IMR-90 (cell line): ENCODE data around the gene ADH1C. TPM values are rescaled to one million over a fixed set of nuclear protein-coding genes. Genes with fewer than 3 reads are reported as not detected.

Experiments
- ATAC-seq: fragments of 200-7000 bp; cut with Tn5 transposase; 2 replicates; pipeline ENCODE4 v1.9.1; 2020; ENCODE audit warnings: low read depth, mild to moderate bottlenecking, moderate library complexity
- BruUV-seq: library from RNA; stranded (reverse); fragments of 400-500 nt; replicated peaks from 2 replicates; lab custom pipeline; 2021; lab: Mats Ljungman, UMichigan
- CTCF ChIA-PET: fragments of 300-600 bp; formaldehyde crosslinking; extraction: SDS; loops from one replicate; lab custom pipeline; 2021; ENCODE audit warnings: antibody characterized with exemption; lab: Yijun Ruan, JAX
- POLR2A ChIA-PET: fragments of 300-600 bp; sonication (Branson Sonifier 250); formaldehyde crosslinking; loops from one replicate; lab custom pipeline; 2022; ENCODE audit warnings: antibody characterized with exemption; ENCODE audit not compliant: unreplicated experiment; lab: Charles Lee
- DNase-seq: peaks from one replicate; pipeline ENCODE4 v3.0.0; 2013
- H2AFZ ChIP-seq: replicated peaks from 2 replicates; pipeline ENCODE3; 2013; ENCODE audit warnings: low read length, mild to moderate bottlenecking; ENCODE audit not compliant: poor library complexity
- H2AK5ac ChIP-seq: 2 replicates; pipeline ENCODE4 v1.6.1; 2013; ENCODE audit warnings: low read depth, low read length, inconsistent platforms
- H2AK9ac ChIP-seq: replicated peaks from 2 replicates; pipeline ENCODE3; 2013; ENCODE audit warnings: mild to moderate bottlenecking, low read depth, low read length, moderate library complexity; ENCODE audit not compliant: poor library complexity
- H2BK120ac ChIP-seq: 2 replicates; pipeline ENCODE4 v1.6.1; 2013; ENCODE audit warnings: low read depth, low read length, inconsistent platforms
- H2BK15ac ChIP-seq: 3 replicates; pipeline ENCODE4 v1.6.1; 2013; ENCODE audit warnings: low read depth, low read length, inconsistent platforms
- H2BK20ac ChIP-seq: 2 replicates; pipeline ENCODE4 v1.6.1; 2013; ENCODE audit warnings: low read depth, mild to moderate bottlenecking, inconsistent platforms, low read length, moderate library complexity
- H2BK5ac ChIP-seq: 2 replicates; pipeline ENCODE4 v1.6.1; 2013; ENCODE audit warnings: mild to moderate bottlenecking, low read depth, low read length, inconsistent platforms; ENCODE audit not compliant: poor library complexity, severe bottlenecking
- H3K14ac ChIP-seq: replicated peaks from 2 replicates; pipeline ENCODE4 v1.6.1; 2013; ENCODE audit warnings: low read depth, low read length, inconsistent platforms
- H3K18ac ChIP-seq: 2 replicates; pipeline ENCODE4 v1.6.1; 2013; ENCODE audit warnings: low read depth, low read length, control low read depth
- H3K23ac ChIP-seq: 2 replicates; pipeline ENCODE4 v1.6.1; 2013; ENCODE audit warnings: low read depth, low read length, inconsistent platforms
- H3K27ac ChIP-seq: 2 replicates; pipeline ENCODE4 v1.5.1; 2013; ENCODE audit warnings: mild to moderate bottlenecking, control low read depth, low read length; ENCODE audit not compliant: insufficient read depth
- H3K27me3 ChIP-seq: 2 replicates; pipeline ENCODE4 v1.6.1; 2013; ENCODE audit warnings: low read length; ENCODE audit not compliant: control insufficient read depth, insufficient read depth
- H3K36me3 ChIP-seq: 2 replicates; pipeline ENCODE4 v1.6.1; 2013; ENCODE audit warnings: low read length, mixed read lengths; ENCODE audit not compliant: control insufficient read depth, insufficient read depth
- H3K4ac ChIP-seq: 2 replicates; pipeline ENCODE4 v1.6.1; 2013; ENCODE audit warnings: low read depth, low read length, inconsistent platforms
- H3K4me1 ChIP-seq: 2 replicates; pipeline ENCODE4 v1.6.1; 2013; ENCODE audit warnings: low read length, mixed read lengths; ENCODE audit not compliant: control insufficient read depth, insufficient read depth
- H3K4me2 ChIP-seq: 2 replicates; pipeline ENCODE4 v1.6.1; 2013; ENCODE audit warnings: low read depth, mild to moderate bottlenecking, control low read depth, low read length, moderate library complexity
- H3K4me3 ChIP-seq: 2 replicates; pipeline ENCODE4 v1.5.1; 2013; ENCODE audit warnings: low read depth, mild to moderate bottlenecking, control low read depth, low read length, moderate library complexity; ENCODE audit not compliant: insufficient read depth
- H3K56ac ChIP-seq: 2 replicates; pipeline ENCODE4 v1.6.1; 2013; ENCODE audit warnings: low read length, inconsistent platforms; ENCODE audit not compliant: insufficient read depth; ENCODE audit errors: extremely low read depth
- H3K79me1 ChIP-seq, 2 experiments: 2 replicates each; pipeline ENCODE4 v1.6.1; 2013; ENCODE audit warnings: low read length in 2 of 2, inconsistent platforms in 1 of 2, low read depth in 1 of 2
- H3K9ac ChIP-seq: 2 replicates; pipeline ENCODE4 v1.6.1; 2013; ENCODE audit warnings: low read depth, low read length, control low read depth
- H3K9me1 ChIP-seq: 2 replicates; pipeline ENCODE4 v1.6.1; 2013; ENCODE audit warnings: low read length, inconsistent platforms; ENCODE audit not compliant: insufficient read depth
- H3K9me3 ChIP-seq: 2 replicates; pipeline ENCODE4 v1.6.1; 2013; ENCODE audit warnings: low read length; ENCODE audit not compliant: control insufficient read depth, insufficient read depth
- H4K20me1 ChIP-seq: 2 replicates; pipeline ENCODE4 v1.6.1; 2013; ENCODE audit warnings: low read length, inconsistent platforms; ENCODE audit not compliant: insufficient read depth
- H4K5ac ChIP-seq: 2 replicates; pipeline ENCODE4 v1.6.1; 2013; ENCODE audit warnings: mild to moderate bottlenecking, low read depth, low read length, control low read depth
- H4K8ac ChIP-seq, 2 experiments: 2 replicates each; pipeline ENCODE4 v1.6.1; 2013; ENCODE audit warnings: low read depth in 2 of 2, low read length in 2 of 2, control low read depth in 1 of 2, inconsistent platforms in 1 of 2
- H4K91ac ChIP-seq: 2 replicates; pipeline ENCODE4 v1.6.1; 2013; ENCODE audit warnings: low read depth, low read length, inconsistent platforms; ENCODE audit not compliant: insufficient read depth
- BHLHE40 ChIP-seq: fragments of 150-350 bp; IDR thresholded peaks from 2 replicates; pipeline ENCODE4 v1.6.1; 2016; ENCODE audit warnings: mild to moderate bottlenecking, low read depth, low read length
- CEBPB ChIP-seq: IDR thresholded peaks from 2 replicates; pipeline ENCODE4 v1.6.1; 2012; ENCODE audit warnings: low read depth, low read length, improper control_type of control experiment
- CHD1 ChIP-seq: IDR thresholded peaks from 2 replicates; pipeline ENCODE4 v1.6.1; 2012; ENCODE audit warnings: low read depth, low read length, improper control_type of control experiment
- FOS ChIP-seq: fragments of 150-350 bp; IDR thresholded peaks from 2 replicates; pipeline ENCODE4 v1.6.1; 2016; ENCODE audit warnings: low read depth, low read length
- MAZ ChIP-seq: IDR thresholded peaks from 2 replicates; pipeline ENCODE4 v1.6.1; 2012; ENCODE audit warnings: low read depth, mild to moderate bottlenecking, low read length, improper control_type of control experiment, moderate library complexity, borderline replicate concordance
- MXI1 ChIP-seq: IDR thresholded peaks from 2 replicates; pipeline ENCODE4 v1.6.1; 2012; ENCODE audit warnings: low read depth, mild to moderate bottlenecking, low read length, moderate library complexity, borderline replicate concordance
- NFE2L2 ChIP-seq: fragments of 150-350 bp; IDR thresholded peaks from 2 replicates; pipeline ENCODE4 v1.6.1; 2016; ENCODE audit warnings: low read depth, mild to moderate bottlenecking, low read length
- POLR2A ChIP-seq: IDR thresholded peaks from 2 replicates; pipeline ENCODE4 v1.6.1; 2012; ENCODE audit warnings: mild to moderate bottlenecking, low read depth, low read length
- RAD21 ChIP-seq: IDR thresholded peaks from 2 replicates; pipeline ENCODE4 v1.6.1; 2012; ENCODE audit warnings: low read length, improper control_type of control experiment
- RCOR1 ChIP-seq: IDR thresholded peaks from 2 replicates; pipeline ENCODE4 v1.6.1; 2012; ENCODE audit warnings: mild to moderate bottlenecking, low read length, improper control_type of control experiment; ENCODE audit not compliant: insufficient replicate concordance
- RFX5 ChIP-seq: IDR thresholded peaks from 2 replicates; pipeline ENCODE4 v1.8.0; 2012; ENCODE audit warnings: low read depth, mild to moderate bottlenecking, low read length, moderate library complexity
- SMC3 ChIP-seq: fragments of 150-350 bp; IDR thresholded peaks from 2 replicates; pipeline ENCODE4 v1.6.1; 2016; ENCODE audit warnings: low read depth, mild to moderate bottlenecking, antibody characterized with exemption, low read length, moderate library complexity
- WGBS, 2 experiments: methylation state at CpG; one replicate each; pipeline versions ENCODE4 v1.1.5 to v1.1.7; 2013; ENCODE audit warnings: missing lambda C conversion rate in 2 of 2; ENCODE audit not compliant: insufficient read length in 1 of 2; ENCODE audit errors: extremely low coverage in 2 of 2; 5-methylcytosine and 5-hydroxymethylcytosine counted together
- dilution Hi-C: fragments of 300-500 bp; cut with HindIII; formaldehyde crosslinking; loops from one replicate; pipeline ENCODE4 v1.14.3; 2018; ENCODE audit warnings: low sequenced_read_pairs; ENCODE audit not compliant: unreplicated experiment
- in situ Hi-C: fragments of 300-500 bp; cut with MboI; formaldehyde crosslinking; loops from 3 replicates; pipeline ENCODE4 v1.14.3; 2019; ENCODE audit warnings: low sequenced_read_pairs, inconsistent platforms, mixed read lengths
- intact Hi-C: fragments of 100-400 bp; cut with micrococcal nuclease; formaldehyde crosslinking; loops from 2 replicates; pipeline ENCODE4 v1.10.0; 2022
- polyA plus RNA-seq, 3 experiments: library from polyadenylated mRNA; depleted of rRNA; stranded (reverse); fragments of >200 nt; gene quantifications; 2 replicates each; pipeline ENCODE4 v1.2.3, GENCODE V29; 2012; ENCODE audit warnings: low replicate concordance in 1 of 3
- total RNA-seq: library from RNA; depleted of rRNA; stranded (reverse); fragments of >200 nt; gene quantifications from 2 replicates; pipeline ENCODE4 v1.2.3, GENCODE V29; 2012
- TF ChIP-seq, protein P1 (sequence below): conservative IDR thresholded peaks from 2 replicates; pipeline ENCODE4 v1.5.1; 2012; ENCODE audit warnings: mild to moderate bottlenecking, low read depth, low read length, improper control_type of control experiment
- TF ChIP-seq, protein P2 (sequence below): fragments of 150-350 bp; IDR thresholded peaks from 2 replicates; pipeline ENCODE4 v1.6.1; 2016; ENCODE audit warnings: low read depth, mild to moderate bottlenecking, low read length, moderate library complexity, borderline replicate concordance

Gene ADH1C
- total and polyA plus RNA-seq, 2 of the 4 experiments (the other 2 are of a cell fraction) = 0.26 TPM; not detected in 1

DNA sequence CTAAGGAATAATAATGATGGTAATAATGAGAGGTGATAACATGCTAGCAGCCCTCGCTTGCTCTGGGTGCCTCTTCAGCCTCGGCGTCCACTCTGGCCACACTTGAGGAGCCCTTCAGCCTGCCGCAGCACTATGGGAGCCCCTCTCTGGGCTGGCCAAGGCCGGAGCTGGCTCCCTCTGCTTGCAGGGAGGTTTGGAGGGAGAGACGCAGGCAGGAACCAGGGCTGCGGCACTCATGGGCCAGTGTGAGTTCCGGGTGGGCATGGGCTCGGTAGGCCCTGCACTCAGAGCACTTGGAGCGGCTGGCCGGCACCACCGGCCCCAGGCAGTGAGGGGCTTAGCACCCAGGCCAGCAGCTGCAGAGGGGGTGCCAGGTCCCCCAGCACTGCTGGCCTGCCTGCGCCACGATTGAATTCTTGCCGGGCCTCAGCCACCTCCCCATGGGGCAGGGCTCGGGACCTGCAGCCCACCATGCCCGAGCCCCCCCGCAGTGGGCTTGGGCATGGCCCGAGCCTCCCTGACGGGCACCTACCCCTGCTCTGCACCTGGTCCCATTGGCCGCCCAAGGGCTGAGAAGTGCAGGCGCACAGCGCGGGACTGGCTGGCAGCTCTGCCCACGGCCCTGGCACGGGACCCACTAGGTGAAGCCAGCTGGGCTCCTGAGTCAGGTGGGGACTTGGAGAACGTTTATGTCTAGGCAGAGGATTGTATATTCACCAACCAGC is 7.1 kb upstream of the ADH1C start:
- DNase-seq (no peak), ATAC-seq (no peak)
- no TSS peak for BruUV-seq
- Histone ChIP-seq H4K20me1 (no peaks in the 10 kb centered on the region), H3K4me2 (no peak overlapping the region), H3K23ac (no peak overlapping the region), H3K9me1 (no peaks in the 10 kb centered on the region), H2BK20ac (no peak overlapping the region), H3K27ac (no peak overlapping the region), H2BK5ac (no peak overlapping the region), H3K4ac (no peak overlapping the region), H3K18ac (no peak overlapping the region), H2AK5ac (no peak overlapping the region), H3K14ac (no peak overlapping the region), H4K5ac (no peak overlapping the region), H3K9ac (no peak overlapping the region), H3K4me1 (peaks cover 3% of the 10 kb centered on the region; the same call in 1 of the 2 replicates), H3K56ac (no peak overlapping the region), H3K79me1 (no peaks in the 10 kb centered on the region), H4K8ac (no peak overlapping the region), H4K91ac (no peak overlapping the region), H2BK120ac (no peak overlapping the region), H3K36me3 (no peaks in the 10 kb centered on the region), H2AFZ (no peak overlapping the region), H2AK9ac (no peak overlapping the region), H3K27me3 (no peaks in the 10 kb centered on the region), H2BK15ac (no peak overlapping the region), H3K9me3 (peaks cover 3% of the 10 kb centered on the region; the same call in 1 of the 2 replicates), H3K4me3 (no peak overlapping the region)
- TF ChIP-seq BHLHE40 = no peak
- no peak for TF ChIP-seq RFX5
- no peak for TF ChIP-seq NFE2L2
- TF ChIP-seq CHD1 = no peak
- no peak for TF ChIP-seq POLR2A
- no peak for TF ChIP-seq CEBPB
- TF ChIP-seq, protein P1, sequence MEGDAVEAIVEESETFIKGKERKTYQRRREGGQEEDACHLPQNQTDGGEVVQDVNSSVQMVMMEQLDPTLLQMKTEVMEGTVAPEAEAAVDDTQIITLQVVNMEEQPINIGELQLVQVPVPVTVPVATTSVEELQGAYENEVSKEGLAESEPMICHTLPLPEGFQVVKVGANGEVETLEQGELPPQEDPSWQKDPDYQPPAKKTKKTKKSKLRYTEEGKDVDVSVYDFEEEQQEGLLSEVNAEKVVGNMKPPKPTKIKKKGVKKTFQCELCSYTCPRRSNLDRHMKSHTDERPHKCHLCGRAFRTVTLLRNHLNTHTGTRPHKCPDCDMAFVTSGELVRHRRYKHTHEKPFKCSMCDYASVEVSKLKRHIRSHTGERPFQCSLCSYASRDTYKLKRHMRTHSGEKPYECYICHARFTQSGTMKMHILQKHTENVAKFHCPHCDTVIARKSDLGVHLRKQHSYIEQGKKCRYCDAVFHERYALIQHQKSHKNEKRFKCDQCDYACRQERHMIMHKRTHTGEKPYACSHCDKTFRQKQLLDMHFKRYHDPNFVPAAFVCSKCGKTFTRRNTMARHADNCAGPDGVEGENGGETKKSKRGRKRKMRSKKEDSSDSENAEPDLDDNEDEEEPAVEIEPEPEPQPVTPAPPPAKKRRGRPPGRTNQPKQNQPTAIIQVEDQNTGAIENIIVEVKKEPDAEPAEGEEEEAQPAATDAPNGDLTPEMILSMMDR = no peak
- TF ChIP-seq RCOR1 = no peak
- TF ChIP-seq FOS = no peak
- no peak for TF ChIP-seq RAD21
- no peak for TF ChIP-seq SMC3
- TF ChIP-seq MXI1 = no peak
- TF ChIP-seq, protein P2, sequence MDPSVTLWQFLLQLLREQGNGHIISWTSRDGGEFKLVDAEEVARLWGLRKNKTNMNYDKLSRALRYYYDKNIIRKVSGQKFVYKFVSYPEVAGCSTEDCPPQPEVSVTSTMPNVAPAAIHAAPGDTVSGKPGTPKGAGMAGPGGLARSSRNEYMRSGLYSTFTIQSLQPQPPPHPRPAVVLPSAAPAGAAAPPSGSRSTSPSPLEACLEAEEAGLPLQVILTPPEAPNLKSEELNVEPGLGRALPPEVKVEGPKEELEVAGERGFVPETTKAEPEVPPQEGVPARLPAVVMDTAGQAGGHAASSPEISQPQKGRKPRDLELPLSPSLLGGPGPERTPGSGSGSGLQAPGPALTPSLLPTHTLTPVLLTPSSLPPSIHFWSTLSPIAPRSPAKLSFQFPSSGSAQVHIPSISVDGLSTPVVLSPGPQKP = no peak
- no peak for TF ChIP-seq MAZ
- in situ Hi-C loops (no loop called here), dilution Hi-C loops (no loop called here), intact Hi-C loops (no loop called here)
- WGBS, 2 experiments = 92% methylated on average over 9 of the region's 27 CpGs; no CpG with 5 or more reads in 1 of the 2 experiments
- ChIA-PET CTCF (no interaction called here), POLR2A (no interaction called here)
